HK-2 (cell line): Measurements from ENCODE around the gene TCTN1.
A peak's percentile ranks its signal among the peaks of the same experiment; 100 is the strongest.
"Not testable (repeated sequence)": the region's sequence is repeated elsewhere in the genome, so short reads cannot be mapped to it uniquely, and the experiment has no call there.

Experiments used
- DNase-seq: peaks from one replicate; pipeline ENCODE4 v3.0.0-alpha.2; 2018; ENCODE audit not compliant: unreplicated experiment

TCTN1 gene

GRCh38 chr12:110585231-110585799 lies 28.6 kb upstream of the TCTN1 start:
- DNase-seq = no peak

DNA sequence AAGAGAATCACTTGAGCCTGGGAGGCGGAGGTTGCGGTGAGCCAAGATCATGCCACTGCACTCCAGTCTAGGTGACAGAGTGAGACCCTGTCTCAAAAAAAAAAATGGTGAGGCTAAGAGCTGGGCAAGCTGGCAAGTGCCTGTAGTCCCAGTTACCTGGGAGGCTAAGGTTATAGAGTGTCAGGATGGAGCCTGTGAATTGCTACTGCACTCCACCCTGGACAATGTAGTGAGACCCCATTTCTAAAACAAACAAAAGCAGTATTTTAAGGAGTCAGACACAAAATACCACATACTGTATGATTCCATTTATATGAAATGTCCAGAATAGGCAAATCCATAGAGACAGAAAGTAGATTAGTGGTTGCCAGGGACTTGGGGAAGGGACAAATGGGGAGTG lies 26.8 kb upstream of the TCTN1 start:
- DNase-seq = not testable (repeated sequence)

DNA sequence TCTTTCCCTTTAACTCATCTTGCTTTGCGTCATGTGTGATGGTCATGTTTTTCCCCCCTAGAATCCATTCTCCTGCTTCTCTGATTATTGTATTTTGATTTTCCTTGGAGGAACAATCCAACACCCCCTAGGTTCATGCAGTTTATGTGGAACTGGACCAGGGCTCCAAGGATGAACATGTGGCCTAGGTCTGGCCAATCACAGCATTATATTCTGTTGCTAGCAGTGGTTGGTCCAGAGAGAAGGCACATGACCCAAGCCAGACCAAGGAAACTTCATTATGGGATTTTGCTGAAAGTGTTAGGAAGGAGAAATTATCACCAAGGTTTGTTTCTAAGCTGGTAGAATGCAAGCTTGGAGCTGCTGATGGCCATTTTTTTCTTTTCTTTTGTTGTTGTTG lies 23.9 kb upstream of the TCTN1 start:
- no peak for DNase-seq

GRCh38 chr12:110590806-110591326 lies 23.1 kb upstream of the TCTN1 start:
- DNase-seq = no peak

- no peak for DNase-seq
These were observed 22.4 kb upstream of the TCTN1 start for GRCh38 chr12:110591451-110592051.

DNA sequence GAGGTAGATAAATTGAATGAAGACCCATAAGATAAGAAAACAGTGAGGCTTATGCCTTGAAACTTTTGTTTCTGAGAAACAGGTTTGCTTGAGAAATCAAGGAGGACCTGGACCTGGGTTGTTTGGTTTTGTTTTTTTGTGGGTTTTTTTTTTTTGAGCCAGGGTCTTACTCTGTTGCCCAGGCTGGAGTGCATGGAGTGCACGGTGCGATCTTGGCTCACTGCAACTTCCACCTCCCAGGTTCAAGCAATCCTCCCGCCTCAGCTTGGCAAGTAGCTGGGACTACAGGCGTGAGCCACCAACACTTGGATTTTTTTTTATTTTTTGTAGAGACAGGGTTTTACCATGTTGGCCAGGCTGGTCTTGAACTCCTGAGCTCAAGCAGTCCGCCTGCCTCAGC lies 21.9 kb upstream of the TCTN1 start:
- DNase-seq = no peak

GRCh38 chr12:110592919-110593318 lies 21.0 kb upstream of the TCTN1 start:
- DNase-seq = not testable (repeated sequence)

DNA sequence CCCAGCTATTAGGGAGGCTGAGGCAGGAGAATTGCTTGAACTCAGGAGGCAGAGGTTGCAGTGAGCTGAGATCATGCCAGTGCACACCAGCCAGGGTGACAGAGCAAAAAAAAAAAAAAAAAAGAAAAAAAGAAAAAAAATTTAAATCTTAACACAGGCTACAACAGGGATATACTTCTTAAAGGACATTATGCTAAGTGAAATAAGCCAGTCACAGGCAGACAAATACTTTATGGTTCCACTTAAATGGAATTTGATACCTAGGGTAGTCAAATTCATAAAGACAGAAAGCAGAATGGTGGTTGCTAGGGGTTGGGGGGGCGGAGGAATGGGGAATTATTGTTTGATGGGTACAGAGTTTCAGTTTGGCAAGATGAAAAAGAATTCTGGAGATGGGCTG lies 16.0 kb upstream of the TCTN1 start:
- DNase-seq = no peak

- no peak for DNase-seq
These were observed 14.6 kb upstream of the TCTN1 start for GRCh38 chr12:110599334-110599733.

DNA sequence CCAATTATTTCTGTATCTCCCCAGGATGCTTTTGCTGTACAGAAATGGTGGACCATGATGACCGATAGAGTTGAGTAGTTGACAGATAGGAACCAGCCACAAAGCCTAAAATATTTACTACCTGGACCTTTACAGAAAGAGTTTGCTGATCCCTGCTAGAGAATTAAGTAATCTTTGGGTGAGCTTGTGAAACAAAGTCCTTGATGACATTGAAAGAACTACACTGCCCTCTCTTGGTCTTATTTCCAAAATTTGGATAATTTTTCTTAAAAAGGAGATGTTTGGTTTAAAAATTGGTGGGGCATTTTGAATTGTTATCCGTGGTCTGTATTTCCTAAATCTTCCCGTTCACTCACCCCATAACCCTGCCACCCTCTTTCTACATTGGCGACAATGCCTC lies 13.7 kb upstream of the TCTN1 start:
- DNase-seq = no peak

DNA sequence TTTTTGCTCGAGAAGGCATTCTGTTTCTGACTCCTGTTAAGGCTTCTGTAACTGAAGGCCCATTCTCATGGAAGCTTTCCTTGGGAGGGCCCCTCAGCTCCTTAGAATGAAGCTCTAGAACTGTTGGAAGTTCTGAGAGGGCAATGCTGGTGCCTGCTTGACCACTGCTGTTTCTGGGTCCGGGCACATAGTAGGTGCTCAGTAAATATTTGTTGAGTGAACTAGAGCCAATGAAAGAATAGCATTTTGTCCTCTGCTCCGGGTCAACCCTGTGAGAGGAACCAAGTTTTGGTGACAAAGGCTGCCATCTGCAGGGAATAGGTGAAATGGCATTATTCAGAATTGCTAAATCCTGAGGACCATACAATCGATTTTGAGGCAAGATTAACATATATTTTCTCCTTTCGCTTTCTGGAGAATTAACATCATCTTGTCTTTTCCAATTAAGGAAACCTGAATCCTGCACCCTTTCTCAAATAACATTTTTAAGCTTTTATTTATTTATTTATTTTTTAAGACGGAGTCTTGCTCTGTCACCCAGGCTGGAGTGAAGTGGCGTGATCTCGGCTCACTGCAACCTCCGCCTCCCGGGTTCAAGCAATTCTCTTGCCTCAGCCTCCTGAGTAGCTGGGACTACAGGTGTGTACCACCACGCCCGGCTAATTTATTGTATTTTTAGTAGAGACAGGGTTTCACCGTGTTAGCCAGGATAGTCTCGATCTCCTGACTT lies 11.7 kb upstream of the TCTN1 start:
- DNase-seq = not testable (repeated sequence)

DNA sequence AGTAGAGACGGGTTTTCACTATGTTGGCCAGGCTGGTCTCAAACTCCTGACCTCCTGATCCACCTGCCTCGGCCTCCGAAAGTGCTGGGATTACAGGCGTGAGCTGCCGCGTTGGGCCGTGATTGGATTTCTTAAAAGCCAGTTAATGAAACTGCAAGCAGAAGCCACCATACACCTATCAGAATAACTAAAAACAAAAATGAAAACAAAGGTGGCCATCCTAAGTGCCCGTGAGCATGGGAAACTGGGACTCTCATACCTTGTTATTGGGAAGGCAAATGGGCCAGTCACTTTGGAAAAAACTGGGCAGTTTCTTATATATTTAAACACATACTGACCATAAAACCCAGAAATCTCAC lies 7.7 kb upstream of the TCTN1 start:
- no peak for DNase-seq

GRCh38 chr12:110613071-110613770 lies 708 bp upstream of the TCTN1 start:
- DNase-seq = no peak

GRCh38 chr12:110615171-110615570 lies 1.2 kb downstream of the TCTN1 start:
- DNase-seq = no peak

DNA sequence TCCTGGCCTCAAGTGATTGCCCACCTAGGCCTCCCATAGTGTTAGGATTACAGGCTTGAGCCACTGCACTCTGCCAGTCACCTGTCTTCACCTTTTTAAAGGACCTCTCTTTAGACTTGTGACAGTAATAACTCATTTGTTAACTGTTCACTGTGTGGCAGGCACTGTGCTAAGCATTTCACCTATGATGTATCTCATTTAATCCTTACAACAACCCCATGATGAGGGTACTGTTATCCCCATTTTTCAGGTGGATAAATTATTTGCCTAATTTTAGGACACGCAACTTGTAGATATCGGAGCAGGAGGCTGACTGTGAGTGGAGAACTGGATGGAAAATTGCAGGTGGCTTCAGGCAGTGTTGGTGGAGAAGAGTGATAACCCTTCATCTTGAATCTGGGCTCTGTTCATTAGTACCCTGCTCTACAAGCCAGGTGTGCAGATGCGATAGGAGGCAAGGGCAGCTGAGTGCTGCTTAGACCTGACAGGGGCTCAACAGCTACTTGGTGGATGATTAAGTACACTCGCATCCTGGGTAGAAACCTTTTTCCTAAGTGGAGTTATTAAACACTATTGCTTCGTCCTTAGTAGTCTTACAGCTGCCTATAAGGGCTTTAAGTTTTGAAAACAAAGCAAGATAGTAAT lies 2.7 kb downstream of the TCTN1 start:
- no peak for DNase-seq

DNA sequence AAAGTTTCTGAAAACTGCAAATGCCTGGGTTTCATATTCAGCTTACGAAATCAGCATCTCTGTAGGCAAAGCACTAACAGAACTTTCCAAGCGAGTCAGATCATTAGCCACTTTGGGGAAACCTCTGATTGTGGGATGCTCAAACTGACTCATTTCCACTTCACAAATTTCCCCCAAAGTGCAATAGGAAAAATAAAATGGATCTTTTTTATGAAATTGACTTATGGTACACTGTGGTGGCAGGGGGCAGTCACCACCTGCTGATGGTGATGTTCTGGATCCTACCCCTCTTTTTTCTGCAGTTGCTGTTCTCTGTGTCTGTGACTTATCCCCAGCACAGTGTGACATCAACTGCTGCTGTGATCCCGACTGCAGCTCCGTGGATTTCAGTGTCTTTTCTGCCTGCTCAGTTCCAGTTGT lies 5.6 kb downstream of the TCTN1 start:
- DNase-seq = no peak

DNA sequence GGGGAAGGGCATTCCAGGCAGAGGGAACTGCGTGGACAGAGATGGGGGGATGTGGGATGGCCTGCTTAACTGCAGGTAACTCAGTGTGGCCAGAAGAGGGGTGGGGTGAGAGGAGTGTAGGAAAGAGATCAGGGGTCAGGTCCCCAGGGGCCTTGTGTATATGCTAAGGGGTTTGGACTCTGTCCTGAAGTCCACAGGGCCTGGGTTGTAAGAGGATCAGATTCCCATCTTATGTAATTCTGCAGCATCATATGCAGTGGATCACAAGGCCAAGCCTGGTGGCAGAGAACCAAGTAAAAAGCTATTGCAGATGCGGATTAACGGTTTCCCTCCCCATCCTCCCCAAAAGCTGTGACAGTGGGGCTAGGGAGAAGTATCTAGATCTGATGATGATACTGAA lies 8.7 kb downstream of the TCTN1 start:
- DNase-seq = no peak

GRCh38 chr12:110627500-110628195 lies 13.7 kb downstream of the TCTN1 start:
- DNase-seq = no peak

DNA sequence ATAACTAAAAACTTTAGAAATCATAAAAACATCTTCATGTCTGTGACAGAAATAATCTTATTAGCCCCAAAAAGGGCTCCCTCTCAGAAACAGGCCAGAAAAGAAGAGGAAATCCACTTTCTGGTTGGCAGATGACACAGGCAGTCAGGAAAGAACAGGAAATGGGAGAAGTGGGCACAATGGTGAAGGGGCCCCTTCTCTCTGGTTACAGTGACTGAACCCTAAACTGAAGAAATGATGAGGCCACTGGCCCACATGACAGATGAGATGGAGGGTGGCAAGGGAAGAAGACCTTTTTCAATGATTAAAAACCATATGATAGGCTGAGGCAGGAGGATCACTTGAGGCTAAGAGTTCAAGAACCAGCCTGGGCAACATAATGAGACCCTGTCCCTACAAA lies 21.1 kb downstream of the TCTN1 start:
- no peak for DNase-seq

DNA sequence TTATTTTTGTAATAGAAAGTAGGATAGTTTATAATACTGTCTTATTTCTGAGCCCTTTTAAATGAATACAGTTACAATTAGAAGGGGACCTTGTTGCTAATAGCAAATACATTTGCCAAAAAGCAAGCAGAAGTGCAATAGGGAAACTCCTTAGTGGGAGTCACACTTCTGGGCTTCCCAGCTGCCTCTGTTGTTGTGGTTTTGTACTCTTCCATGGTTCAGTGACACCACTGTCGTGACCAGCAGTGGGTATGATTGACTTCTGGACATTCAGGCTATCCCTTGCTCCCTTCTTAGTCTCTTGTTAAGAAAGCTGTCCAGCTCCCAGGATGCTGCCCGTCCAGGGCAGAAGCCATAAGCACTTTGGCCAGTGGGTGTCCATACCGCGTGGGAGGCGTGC lies 22.6 kb downstream of the TCTN1 start:
- DNase-seq = peak; percentile 8

DNA sequence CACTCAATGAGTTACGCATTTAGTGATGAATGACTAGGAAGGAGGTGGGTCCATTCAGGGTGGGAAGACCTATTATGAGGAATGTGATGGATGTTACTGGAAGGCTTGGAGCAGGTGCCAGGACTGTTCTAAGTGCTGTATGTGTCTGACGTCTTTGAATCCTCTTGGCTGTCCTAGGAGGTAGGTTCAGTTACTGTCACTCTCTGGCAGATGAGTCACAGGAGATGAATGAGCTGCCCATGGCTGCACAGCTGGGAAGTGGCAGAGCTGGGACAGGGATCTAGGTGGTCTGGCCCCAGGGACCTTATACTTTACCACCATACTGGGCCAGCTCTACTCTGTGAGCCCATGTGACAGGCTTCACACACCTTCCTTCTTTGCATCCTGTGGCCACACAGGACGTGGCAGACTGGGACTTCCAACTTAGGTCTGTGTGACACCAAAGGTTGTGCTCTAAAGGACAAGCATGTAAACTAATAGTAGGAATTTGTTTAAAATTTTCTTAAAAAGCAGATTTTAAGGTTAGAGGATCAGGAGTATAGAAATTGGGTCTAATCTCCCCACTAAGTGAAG lies 24.0 kb downstream of the TCTN1 start:
- no peak for DNase-seq
